Thyroid gland (tissue), 4 donors: ENCODE data around the gene PNMA6F. TPM values are rescaled to one million over a fixed set of nuclear protein-coding genes. Genes with fewer than 3 reads are reported as not detected.
"Not testable (repeated sequence)": the region's sequence is repeated elsewhere in the genome, so short reads cannot be mapped to it uniquely, and the experiment has no call there.

Source experiments
- DNase-seq, 2 donors: peaks; one replicate each; pipeline ENCODE4 v3.0.0-alpha.2; 2019
- H3K27ac ChIP-seq, 3 donors: fragments of 200-600 bp; sonication (generic); 1 replicate in 2 of 3; 2 replicates in 1 of 3; pipeline ENCODE4 v1.5.1; 2016 to 2019; ENCODE audit warnings: mild to moderate bottlenecking in 1 of 3, moderate library complexity in 1 of 3
- H3K27me3 ChIP-seq: fragments of 200-600 bp; sonication (generic); one replicate; pipeline ENCODE4 v1.5.1; 2019
- H3K36me3 ChIP-seq, 2 donors: fragments of 200-600 bp; sonication (generic); one replicate each; pipeline ENCODE4 v1.5.1; 2016 to 2019
- H3K4me1 ChIP-seq, 2 donors: fragments of 200-600 bp; sonication (generic); one replicate each; pipeline ENCODE4 v1.5.1; 2017 to 2019
- H3K4me3 ChIP-seq, 3 donors: fragments of 200-600 bp; sonication (generic); replicated peaks in 1 of 3; 1 replicate in 2 of 3; 2 replicates in 1 of 3; pipeline ENCODE4 v1.5.1; 2016; ENCODE audit warnings: mild to moderate bottlenecking in 1 of 3
- H3K9me3 ChIP-seq: fragments of 200-600 bp; sonication (generic); one replicate; pipeline ENCODE4 v1.5.1; 2017
- CTCF ChIP-seq, 6 experiments: fragments of 200-600 bp in 3 of 6; fragments of 450-650 bp in 3 of 6; sonication (generic) in 3 of 6; IDR thresholded peaks; one replicate each; pipeline ENCODE4 v1.5.1; 2016 to 2019; ENCODE audit warnings: antibody characterized with exemption in 6 of 6, mild to moderate bottlenecking in 2 of 6, inconsistent platforms in 1 of 6, moderate library complexity in 1 of 6
- POLR2A ChIP-seq, 2 donors: fragments of 450-650 bp; IDR thresholded peaks; one replicate each; pipeline ENCODE4 v1.6.1; 2017; ENCODE audit warnings: antibody characterized with exemption in 2 of 2, mild to moderate bottlenecking in 2 of 2, moderate library complexity in 1 of 2
- WGBS, 2 donors: methylation state at CpG; one replicate each; pipeline ENCODE4 v1.1.5; 2017; 5-methylcytosine and 5-hydroxymethylcytosine counted together
- intact Hi-C: fragments of 100-400 bp; cut with DNase I; formaldehyde crosslinking; loops from one replicate; pipeline ENCODE4 v1.15.1; 2023
- total RNA-seq, 4 donors: library from RNA; depleted of rRNA; stranded (reverse); fragments of >200 nt; gene quantifications; one replicate each; pipeline ENCODE4 v1.2.3, GENCODE V29; 2016

PNMA6F gene
- total RNA-seq, 4 donors from 2014 or later, result not detected

DNA sequence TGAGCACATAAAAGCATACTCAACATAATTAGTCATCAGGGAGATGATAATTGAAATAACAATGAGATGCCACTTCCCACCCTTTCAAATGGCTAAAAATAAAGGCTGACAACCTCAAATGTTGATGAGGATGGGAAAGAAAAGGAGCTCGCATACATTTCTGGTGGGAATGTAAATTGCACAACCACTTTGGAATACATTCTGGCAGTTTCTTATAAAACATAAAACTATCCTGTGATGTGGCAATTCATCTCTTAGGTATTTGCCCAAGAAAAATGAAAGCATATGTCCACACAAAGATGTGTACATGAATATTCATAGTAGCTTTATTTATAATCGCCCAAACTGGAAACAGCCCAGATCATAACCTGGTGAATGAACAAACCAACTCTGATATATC lies 11.7 kb upstream of the PNMA6F start:
- no peaks in the 10 kb centered on the region for H3K36me3 ChIP-seq
- DNase-seq, result no peak
- H3K4me1 ChIP-seq, result peaks cover 5 to 7% of the 10 kb centered on the region in 2 donors
- intact Hi-C loops, result no loop called here
- no peak overlapping the region for H3K27ac ChIP-seq
- no peaks in the 10 kb centered on the region for H3K27me3 ChIP-seq
- H3K9me3 ChIP-seq, result no peaks in the 10 kb centered on the region
- TF ChIP-seq CTCF (IDR thresholded peaks at IDR 0.05), result no peak
- no peak for TF ChIP-seq POLR2A (IDR thresholded peaks at IDR 0.05)
- H3K4me3 ChIP-seq, result no peak overlapping the region
- 64 to 83% methylated on average over 2 of the region's 2 CpGs for WGBS, 2 donors

DNA sequence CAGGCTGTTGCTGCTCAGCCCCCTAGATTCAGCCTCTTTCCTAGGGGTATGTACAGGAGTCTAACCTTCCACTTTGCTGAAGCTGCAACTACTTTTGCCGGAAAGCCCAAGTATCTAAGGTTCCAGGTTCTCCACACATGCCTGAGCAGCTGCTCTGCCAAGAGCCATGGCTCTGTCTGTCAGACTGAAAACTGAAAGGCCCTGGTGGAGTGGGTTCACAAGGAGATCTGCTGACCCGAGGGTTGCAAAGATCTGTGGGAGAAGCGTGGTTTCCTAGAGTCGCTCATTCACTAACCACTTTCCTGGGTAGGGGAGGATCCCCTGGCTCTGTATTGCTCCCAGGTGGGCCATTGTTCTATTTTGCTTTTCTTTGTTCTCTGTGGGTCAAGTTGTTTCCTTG lies 6.0 kb upstream of the PNMA6F start:
- intact Hi-C loops, result no loop called here
- peak; percentile 66 to 69 for DNase-seq
- WGBS, 2 donors, result 48% methylated on average over 3 to 4 of the region's 4 CpGs

GRCh38 chrX:153320555-153321184 lies 897 bp downstream of the PNMA6F start:
- DNase-seq, result no peak
- TF ChIP-seq POLR2A (IDR thresholded peaks at IDR 0.05) (no peak), CTCF (IDR thresholded peaks at IDR 0.05) (no peak)
- H3K36me3 ChIP-seq, result no peaks in the 10 kb centered on the region
- no peaks in the 10 kb centered on the region for H3K27me3 ChIP-seq
- no peak overlapping the region for H3K4me3 ChIP-seq
- H3K27ac ChIP-seq, result no peak overlapping the region
- 19 to 42% methylated on average over 1 to 2 of the region's 13 CpGs for WGBS, 2 donors
- no peaks in the 10 kb centered on the region for H3K9me3 ChIP-seq
- intact Hi-C loops, result no loop called here
- no peaks in the 10 kb centered on the region for H3K4me1 ChIP-seq

More for the DNA sequence above, 6.0 kb upstream of the PNMA6F start:
- Histone ChIP-seq H3K27me3 (no peaks in the 10 kb centered on the region), H3K4me3 (no peak overlapping the region), H3K9me3 (no peaks in the 10 kb centered on the region), H3K36me3 (no peaks in the 10 kb centered on the region), H3K4me1 (no peaks in the 10 kb centered on the region), H3K27ac (no peak overlapping the region)
- no peak for TF ChIP-seq POLR2A (IDR thresholded peaks at IDR 0.05)
- TF ChIP-seq CTCF (IDR thresholded peaks at IDR 0.05), result no peak

DNA sequence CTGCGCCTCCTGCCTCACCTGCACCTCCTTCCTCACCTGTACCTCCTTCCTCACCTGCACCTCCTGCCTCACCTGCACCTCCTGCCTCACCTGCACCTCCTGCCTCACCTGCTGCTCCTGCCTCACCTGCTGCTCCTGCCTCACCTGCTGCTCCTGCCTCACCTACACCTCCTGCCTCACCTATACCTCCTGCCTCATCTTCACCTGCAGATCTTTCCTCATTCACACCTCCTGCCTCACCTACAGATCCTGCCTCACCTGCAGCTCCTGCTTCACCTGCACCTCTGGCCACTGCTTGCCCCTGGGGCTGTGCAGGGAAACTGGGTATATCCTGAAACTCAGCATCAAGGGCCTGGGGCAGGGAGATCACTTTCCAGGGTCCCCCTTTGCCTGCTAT lies 1.5 kb downstream of the PNMA6F start:
- not testable (repeated sequence) for H3K4me3 ChIP-seq

DNA sequence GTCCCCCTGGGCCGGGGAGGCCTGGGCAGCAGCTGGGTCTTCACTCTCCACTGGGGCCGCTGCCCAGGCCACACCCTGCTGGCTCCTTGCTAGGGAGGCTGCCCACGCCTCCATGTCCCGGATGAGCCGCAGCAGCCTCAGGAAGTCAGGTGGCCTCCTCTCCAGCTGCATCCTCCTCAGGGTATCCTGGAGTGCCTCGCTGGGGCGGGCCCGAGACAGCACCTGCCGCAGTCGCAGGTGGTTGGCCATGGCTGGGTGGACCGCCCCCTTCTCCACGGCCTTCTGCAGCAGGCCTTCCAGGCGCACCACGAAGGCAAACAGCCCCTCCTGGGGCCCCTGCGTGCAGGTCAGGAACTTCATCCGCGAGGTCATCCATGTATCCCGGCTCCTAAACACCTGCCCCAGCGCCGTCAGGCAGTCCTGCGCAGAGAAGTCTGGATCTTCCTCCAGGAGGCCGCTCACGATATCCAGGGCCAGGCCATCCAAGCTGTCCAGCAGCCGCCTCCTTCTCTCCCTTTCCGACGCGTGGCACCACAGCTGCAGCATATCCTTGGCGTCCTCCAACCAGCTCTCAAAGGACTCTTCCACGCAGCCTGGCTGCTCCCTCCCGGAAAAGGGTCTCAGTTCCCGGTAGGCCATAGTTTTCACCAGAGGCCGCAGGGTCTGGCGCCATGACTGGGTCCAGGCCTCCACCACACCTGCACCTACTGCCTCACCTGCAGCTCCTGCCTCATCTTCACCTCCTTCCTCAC lies 2.1 kb downstream of the PNMA6F start:
- no peaks in the 10 kb centered on the region for H3K4me1 ChIP-seq
- no peaks in the 10 kb centered on the region for H3K27me3 ChIP-seq
- no peaks in the 10 kb centered on the region for H3K36me3 ChIP-seq
- 93 to 100% methylated on average over 10 to 11 of the region's 33 CpGs for WGBS, 2 donors
- intact Hi-C loops, result no loop called here
- H3K27ac ChIP-seq, result no peak overlapping the region
- no peaks in the 10 kb centered on the region for H3K9me3 ChIP-seq
- TF ChIP-seq POLR2A (IDR thresholded peaks at IDR 0.05) (no peak), CTCF (IDR thresholded peaks at IDR 0.05) (no peak)
- no peak for DNase-seq
- no peak overlapping the region for H3K4me3 ChIP-seq

More for the DNA sequence above, 1.5 kb downstream of the PNMA6F start:
- H3K4me1 ChIP-seq, DNase-seq, H3K27ac ChIP-seq, intact Hi-C loops, H3K27me3 ChIP-seq, H3K36me3 ChIP-seq, H3K9me3 ChIP-seq: not testable (repeated sequence)
- WGBS, 2 donors, result 100% methylated on average over 1 of the region's 1 CpG
